H4 (cell line): Measurements from ENCODE around the gene ZNF234. TPM values are rescaled to one million over a fixed set of nuclear protein-coding genes. Genes with fewer than 3 reads are reported as not detected.
"Not testable (repeated sequence)": the region's sequence is repeated elsewhere in the genome, so short reads cannot be mapped to it uniquely, and the experiment has no call there.

Experiments
- DNase-seq: peaks from one replicate; pipeline ENCODE4 v3.0.0-alpha.2; 2015; ENCODE audit warnings: low spot score
- total RNA-seq: library from RNA; depleted of rRNA; stranded (reverse); fragments of >200 nt; shearing (Covaris generic); gene quantifications from 2 replicates; pipeline ENCODE4 v1.2.3, GENCODE V29; 2014; rRNA removed

Gene ZNF234
- total RNA-seq, 1 experiment from 2014 or later: 4.2 TPM

DNA sequence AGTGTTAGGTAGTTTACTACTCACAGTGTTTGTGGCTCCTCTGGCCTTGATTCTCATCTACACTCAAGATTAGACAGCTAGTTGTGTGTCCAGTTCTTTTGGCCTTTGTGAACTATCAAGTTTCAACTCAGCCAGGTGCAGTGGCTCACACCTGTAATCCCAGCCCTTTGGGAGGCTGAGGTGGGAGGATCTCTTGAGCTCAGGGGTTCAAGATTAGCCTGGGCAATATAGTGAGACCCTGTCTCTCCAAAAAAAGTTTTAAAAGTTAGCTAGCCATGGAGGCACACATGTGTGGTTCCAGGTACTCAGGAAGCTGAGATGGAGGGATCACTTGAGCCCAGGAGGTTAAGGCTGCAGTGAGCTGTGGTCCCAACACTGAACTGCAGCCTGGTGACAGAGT lies 39.6 kb downstream of the ZNF234 start:
- no peak for DNase-seq

DNA sequence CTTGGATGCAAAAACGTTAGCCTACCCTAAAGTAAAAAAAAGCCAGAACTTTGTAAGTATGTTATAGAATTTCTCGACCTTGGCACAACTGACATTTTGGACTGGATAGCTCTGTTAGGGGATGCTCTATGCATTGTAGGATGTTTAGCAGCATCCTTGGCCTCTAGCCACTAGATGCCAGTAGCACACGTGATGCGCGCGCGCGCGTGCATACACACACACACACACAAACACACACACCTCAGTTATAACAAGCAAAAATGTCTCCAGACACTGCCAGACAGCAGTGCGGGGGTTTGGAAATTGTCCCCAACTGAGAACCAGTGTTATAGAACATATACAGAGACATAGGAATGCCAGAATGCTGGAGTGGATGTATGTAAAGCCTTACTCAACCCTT lies 40.8 kb downstream of the ZNF234 start:
- no peak for DNase-seq

DNA sequence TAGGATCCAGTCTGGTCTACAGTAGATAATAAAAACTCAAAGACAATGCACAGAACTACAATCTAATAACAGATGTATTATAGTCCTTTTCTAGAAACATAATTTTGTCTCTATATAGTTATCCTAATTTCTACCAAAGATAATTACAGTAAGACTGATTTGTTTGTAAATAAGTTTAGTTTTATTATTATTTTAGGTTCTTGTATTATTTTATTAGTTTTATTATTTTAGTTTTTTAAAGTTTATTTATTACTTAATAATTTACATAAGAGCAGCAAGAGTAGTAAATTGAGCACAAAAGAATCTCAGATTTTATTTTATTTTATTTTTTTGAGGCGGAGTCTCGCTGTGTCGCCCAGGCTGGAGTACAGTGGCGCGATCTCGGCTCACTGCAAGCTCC lies 48.7 kb downstream of the ZNF234 start:
- no peak for DNase-seq

DNA sequence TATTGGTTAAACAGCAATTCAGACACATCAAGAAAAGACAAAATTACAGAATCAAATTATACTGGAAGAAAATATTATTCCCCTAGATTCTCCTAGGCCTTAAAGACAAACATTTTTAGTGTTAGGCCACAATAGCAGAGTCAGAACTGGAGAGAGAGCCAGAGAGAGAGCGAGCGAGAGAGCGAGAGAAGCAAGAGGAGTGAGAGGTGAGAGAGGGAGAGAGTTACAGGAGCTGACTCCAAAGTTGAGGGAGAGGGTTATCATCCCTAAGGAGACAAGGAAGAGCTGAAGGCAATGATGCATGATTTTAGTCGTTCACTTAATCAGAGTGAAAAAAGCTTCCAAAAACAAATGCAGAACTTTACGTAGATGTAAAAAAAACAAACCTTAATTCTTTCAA lies 50.8 kb downstream of the ZNF234 start:
- no peak for DNase-seq

DNA sequence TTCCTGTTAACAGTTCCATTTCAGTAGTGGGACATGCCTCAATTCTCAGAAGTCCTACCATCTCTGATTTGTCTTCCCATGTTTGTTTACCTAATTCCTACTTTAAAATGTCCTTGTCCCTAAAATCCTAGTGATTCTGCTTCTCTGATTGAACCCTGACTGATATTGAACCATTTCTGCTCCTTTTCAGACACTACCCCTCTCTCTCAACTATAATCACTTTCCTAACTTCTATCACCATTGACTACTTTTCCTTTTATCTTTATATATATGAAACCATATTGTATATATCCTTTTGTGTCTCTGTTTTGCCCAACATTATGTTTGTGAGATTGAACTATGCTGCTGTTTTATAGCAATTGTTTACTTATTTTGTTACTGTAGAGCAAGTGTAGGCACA lies 55.4 kb downstream of the ZNF234 start:
- DNase-seq: no peak

DNA sequence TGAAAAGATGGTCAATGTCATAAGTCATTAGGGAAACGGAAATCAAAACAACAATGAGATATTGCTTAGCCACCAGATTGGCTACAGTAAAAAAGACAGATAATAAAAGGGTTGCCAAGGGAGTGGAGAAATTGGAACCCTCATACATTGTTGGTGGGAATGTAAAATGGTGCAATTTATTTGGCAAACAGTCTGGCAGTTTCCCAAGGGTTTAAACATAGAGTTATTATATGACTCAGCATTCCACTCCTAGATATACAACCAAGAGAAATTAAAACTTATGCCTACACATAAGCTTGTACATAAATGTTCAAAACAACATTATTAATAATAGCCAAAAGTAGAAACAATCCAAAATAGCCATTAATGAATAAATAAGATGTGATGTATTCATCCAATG lies 61.1 kb downstream of the ZNF234 start:
- DNase-seq: no peak

DNA sequence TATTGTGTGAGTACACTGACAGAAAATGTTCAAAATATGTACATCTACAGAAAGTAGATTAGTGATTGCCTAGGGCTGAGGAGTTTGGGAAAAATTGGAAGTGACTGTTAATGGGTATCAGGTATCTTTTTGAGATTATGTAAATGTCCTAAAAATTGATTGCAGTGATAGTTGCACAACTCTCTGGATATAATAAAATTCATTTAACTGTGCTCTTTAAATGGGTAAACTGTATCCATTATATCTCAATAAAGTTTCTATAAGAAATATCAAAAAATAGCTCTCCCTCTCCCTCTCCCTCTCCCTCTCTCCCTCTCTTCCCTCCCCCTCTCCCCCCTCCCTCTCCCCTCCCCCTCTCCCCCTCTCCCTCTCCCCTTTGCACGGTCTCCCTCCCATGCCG lies 61.6 kb downstream of the ZNF234 start:
- no peak for DNase-seq

DNA sequence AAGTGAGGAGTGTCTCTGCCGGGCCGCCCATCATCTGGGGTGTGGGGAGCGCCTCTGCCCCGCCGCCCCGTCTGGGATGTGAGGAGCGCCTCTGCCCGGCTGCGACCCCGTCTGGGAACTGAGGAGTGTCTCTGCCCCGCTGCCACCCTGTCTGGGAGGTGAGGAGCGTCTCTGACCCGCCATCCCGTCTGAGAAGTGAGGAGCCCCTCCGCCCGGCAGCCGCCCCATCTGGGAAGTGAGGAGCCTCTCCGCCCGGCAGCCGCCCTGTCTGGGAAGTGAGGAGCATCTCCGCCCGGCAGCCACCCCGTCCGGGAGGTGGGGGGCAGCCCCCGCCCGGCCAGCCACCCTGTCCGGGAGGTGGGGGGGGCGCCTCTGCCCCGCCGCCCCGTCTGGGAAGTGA lies 62.5 kb downstream of the ZNF234 start:
- DNase-seq: not testable (repeated sequence)

DNA sequence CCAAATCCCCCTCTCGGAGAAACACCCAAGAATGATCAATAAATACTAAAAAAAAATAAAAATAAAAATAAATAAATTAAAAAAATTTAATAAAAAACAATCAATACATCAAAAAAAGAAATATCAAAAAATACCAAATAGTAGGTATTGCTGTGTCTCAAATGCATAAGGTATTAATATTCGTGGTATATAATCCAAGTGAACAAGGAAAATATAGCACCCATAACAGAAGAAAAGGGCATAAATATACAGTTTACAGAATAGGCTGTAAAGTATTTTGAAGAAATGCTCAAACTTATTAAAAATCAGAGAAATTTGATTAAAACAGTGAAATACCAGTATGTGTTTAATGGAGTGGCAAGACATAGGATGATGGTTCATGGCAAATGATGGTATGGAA lies 63.4 kb downstream of the ZNF234 start:
- DNase-seq: no peak

DNA sequence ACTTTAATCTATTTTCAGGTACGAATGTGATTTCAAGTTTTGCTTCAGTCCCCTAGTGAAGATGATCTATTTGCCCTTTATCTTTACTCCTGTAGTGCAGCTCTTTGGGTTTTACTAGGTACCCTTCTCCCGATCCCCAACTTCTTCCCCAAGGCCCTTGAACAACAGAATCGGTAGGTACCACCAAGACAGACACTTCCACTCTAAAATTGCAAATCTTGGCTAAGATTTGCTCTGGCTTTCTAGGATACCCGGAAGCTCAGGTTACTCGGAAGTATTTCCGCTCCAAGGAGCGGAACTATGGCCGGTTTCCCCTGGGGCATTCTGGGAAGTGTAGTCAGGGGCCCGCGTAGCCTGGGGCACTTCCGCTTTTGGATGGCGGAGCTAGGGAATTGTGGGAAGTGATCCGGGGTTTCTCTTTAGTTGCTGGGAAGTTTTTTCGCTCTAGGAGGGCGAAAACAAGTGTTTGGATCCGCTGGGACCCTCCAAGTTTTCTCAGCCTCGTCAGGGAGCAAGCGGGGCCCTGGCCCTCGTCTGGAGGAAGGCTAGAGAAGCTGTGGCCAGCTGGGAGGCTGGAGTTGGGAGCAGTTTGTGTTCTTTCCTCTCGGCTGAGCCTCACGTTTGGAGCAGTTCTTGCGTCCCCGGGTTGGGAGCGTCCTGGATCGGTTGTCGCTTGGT lies 65.9 kb downstream of the ZNF234 start:
- DNase-seq: peak; percentile 85

Other genes with a start within 250 kb of the ZNF234 start
- 7.4 and 10.1 TPM in 2 replicates for gene ZNF45, start 206.3 kb upstream of the ZNF234 start, total RNA-seq
- 1.1 and 1.8 TPM in 2 replicates for gene ZNF221, start 190.3 kb upstream of the ZNF234 start, total RNA-seq
- gene ZNF155, start 157.4 kb upstream of the ZNF234 start, total RNA-seq: 2.4 and 3.4 TPM in 2 replicates
- gene ZNF230, start 138.6 kb upstream of the ZNF234 start, total RNA-seq: 2.0 and 7.8 TPM in 2 replicates
- 3.9 and 6.2 TPM in 2 replicates for gene ZNF222, start 116.2 kb upstream of the ZNF234 start, total RNA-seq
- 4.2 TPM in 2 replicates for gene ZNF223, start 89.5 kb upstream of the ZNF234 start, total RNA-seq
- gene ZNF284, start 69.4 kb upstream of the ZNF234 start, total RNA-seq: 1.1 and 1.8 TPM in 2 replicates
- gene ZNF224, start 47.2 kb upstream of the ZNF234 start, total RNA-seq: 4.7 and 6.0 TPM in 2 replicates
- gene ZNF225, start 28.2 kb upstream of the ZNF234 start, total RNA-seq: 1.7 and 1.8 TPM in 2 replicates
- 23.0 and 27.9 TPM in 2 replicates for gene ZNF226, start 23.5 kb downstream of the ZNF234 start, total RNA-seq
- gene ZNF227, start 71.0 kb downstream of the ZNF234 start, total RNA-seq: 7.5 and 17.9 TPM in 2 replicates
- 0.04 and 0.70 TPM in 2 replicates for gene ZNF233, start 118.3 kb downstream of the ZNF234 start, total RNA-seq
- gene ZNF235, start 163.5 kb downstream of the ZNF234 start, total RNA-seq: 1.8 and 3.0 TPM in 2 replicates
- 1.2 and 2.7 TPM in 2 replicates for gene ZNF112, start 215.1 kb downstream of the ZNF234 start, total RNA-seq